ENCODE measurements around the gene PLAAT2.
"Not testable (repeated sequence)": the region's sequence is repeated elsewhere in the genome, so short reads cannot be mapped to it uniquely, and the experiment has no call there.

Gene PLAAT2

DNA sequence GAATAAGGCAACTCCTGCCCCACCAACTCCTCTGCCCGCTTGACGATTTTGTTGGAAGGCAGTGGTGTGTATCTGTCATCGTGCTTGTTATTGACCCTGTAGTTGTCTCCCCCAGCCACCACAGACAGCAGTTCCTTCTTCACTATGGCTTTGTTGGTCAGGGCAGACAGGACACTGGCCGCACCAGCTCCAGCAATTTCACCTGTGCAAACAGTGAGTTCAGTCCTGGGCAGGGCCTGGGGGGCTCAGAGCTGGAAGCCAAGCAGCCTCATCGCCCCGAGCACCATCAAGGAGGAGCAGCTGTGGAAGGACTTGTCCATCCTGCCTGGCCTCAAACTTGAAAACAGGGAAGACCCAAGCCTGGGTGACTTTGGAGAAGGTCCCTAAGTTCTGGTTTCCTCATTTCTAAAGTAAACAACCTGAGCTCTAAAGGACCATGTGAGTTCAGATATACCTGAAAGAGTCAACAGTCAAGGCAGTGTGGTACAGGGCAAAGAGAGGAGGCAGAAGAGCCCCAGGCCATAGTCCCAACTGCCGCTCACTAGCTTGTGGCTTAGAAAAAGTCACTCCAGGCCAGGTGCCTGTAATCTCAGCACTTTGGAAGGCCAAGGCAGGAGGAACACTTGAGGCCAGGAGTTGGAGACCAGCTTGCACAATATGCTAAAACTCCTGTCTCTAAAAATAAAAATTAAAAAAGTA, 4.6 kb downstream of the PLAAT2 start:
- no peak for FAIRE-seq
- DNase-seq (ENCODE audit: insufficient read length, low spot score): no peak
- TF ChIP-seq POU2F2 (IDR thresholded peaks at IDR 0.05; ENCODE audit: low read depth, low read length) (no peak), POLR2AphosphoS5 (IDR thresholded peaks at IDR 0.05; ENCODE audit: low read depth, low read length) (no peak), POLR2A (IDR thresholded peaks at IDR 0.05; ENCODE audit: low read depth, low read length) (no peak), PAX5 (IDR thresholded peaks at IDR 0.05; ENCODE audit: insufficient read depth, low read length, severe bottlenecking) (no peak), SPI1 (IDR thresholded peaks at IDR 0.05; ENCODE audit: low read depth, low read length) (no peak), TAF1 (IDR thresholded peaks at IDR 0.05; ENCODE audit: low read depth, low read length) (no peak)

DNA sequence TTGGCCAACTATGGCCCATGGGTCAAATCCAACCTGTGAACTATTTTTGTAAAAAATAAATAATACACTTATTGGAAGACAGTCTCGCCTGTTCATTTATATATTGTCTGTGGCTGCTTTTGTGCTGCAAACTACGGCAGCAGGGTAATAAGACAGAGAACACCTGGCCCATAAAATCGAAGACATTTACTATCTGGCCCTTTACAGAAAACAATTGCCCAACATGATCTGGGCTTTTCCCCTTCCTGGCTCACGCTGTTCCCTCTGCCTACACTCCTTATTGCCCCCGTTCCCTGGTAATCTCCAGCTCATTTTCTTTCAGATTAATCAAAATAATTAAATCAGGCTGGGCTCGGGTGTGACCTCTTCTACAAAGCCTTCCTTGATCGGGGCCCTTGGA, 5.6 kb downstream of the PLAAT2 start:
- TF ChIP-seq POLR2A (IDR thresholded peaks at IDR 0.05; ENCODE audit: low read depth, low read length) (no peak), POU2F2 (IDR thresholded peaks at IDR 0.05; ENCODE audit: low read depth, low read length) (no peak), POLR2AphosphoS5 (IDR thresholded peaks at IDR 0.05; ENCODE audit: low read depth, low read length) (no peak), PAX5 (IDR thresholded peaks at IDR 0.05; ENCODE audit: insufficient read depth, low read length, severe bottlenecking) (no peak), SPI1 (IDR thresholded peaks at IDR 0.05; ENCODE audit: low read depth, low read length) (no peak), TAF1 (IDR thresholded peaks at IDR 0.05; ENCODE audit: low read depth, low read length) (no peak)
- no peak for FAIRE-seq
- no peak for DNase-seq (ENCODE audit: insufficient read length, low spot score)

DNA sequence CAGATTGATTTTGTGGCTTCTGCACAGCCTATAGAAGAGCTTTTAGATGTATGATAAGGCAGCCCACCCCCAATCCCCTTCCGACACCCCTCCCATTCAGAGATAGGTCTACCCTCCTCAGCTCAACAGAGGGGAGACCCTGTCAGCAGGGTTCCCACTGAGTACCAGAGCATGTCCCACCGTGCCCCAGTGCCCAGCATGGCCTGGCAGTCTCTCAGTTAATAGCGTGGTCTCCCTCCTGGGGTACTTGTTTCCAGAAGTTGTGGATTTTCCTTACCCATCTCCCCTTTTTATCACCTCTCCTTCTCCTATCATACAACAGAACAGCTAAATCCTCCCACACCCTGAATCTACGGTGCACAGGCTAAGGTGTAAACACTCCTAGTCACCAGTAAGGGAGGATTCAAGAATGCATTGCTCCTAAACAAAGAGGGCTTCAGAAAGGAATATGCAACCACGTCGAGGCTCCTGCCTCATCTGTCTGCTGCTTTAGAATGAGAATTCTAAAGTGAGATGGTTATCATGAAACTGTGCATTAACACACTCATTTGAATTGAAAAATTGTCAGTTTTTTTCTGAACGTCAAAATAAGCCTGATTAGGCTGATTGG, 6.7 kb downstream of the PLAAT2 start:
- FAIRE-seq: no peak
- TF ChIP-seq PAX5 (IDR thresholded peaks at IDR 0.05; ENCODE audit: insufficient read depth, low read length, severe bottlenecking): no peak
- no peak for TF ChIP-seq POU2F2 (IDR thresholded peaks at IDR 0.05; ENCODE audit: low read depth, low read length)
- no peak for TF ChIP-seq POLR2AphosphoS5 (IDR thresholded peaks at IDR 0.05; ENCODE audit: low read depth, low read length)
- TF ChIP-seq SPI1 (IDR thresholded peaks at IDR 0.05; ENCODE audit: low read depth, low read length): no peak
- no peak for TF ChIP-seq POLR2A (IDR thresholded peaks at IDR 0.05; ENCODE audit: low read depth, low read length)
- no peak for TF ChIP-seq TAF1 (IDR thresholded peaks at IDR 0.05; ENCODE audit: low read depth, low read length)
- DNase-seq (ENCODE audit: insufficient read length, low spot score): no peak

DNA sequence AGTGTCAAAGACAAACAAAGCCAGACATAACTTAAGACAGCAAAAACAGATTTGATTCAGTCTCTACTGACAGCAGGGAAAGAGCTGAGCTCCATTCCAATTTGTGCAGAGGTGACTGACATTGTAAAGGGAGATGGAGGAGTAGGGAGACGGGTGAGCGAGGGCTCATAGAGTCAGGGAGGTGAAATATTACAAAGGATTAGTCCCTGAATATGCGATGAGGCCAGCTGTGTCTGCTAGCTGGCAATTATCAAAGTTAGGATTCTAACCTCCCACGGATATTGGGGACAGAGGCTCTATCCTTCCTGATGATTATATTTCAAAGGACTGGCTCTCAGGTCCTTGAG, 8.3 kb downstream of the PLAAT2 start:
- FAIRE-seq: no peak
- no peak for DNase-seq (ENCODE audit: insufficient read length, low spot score)
- no peak for TF ChIP-seq SPI1 (IDR thresholded peaks at IDR 0.05; ENCODE audit: low read depth, low read length)
- no peak for TF ChIP-seq POLR2A (IDR thresholded peaks at IDR 0.05; ENCODE audit: low read depth, low read length)
- no peak for TF ChIP-seq TAF1 (IDR thresholded peaks at IDR 0.05; ENCODE audit: low read depth, low read length)
- TF ChIP-seq POU2F2 (IDR thresholded peaks at IDR 0.05; ENCODE audit: low read depth, low read length): no peak
- no peak for TF ChIP-seq PAX5 (IDR thresholded peaks at IDR 0.05; ENCODE audit: insufficient read depth, low read length, severe bottlenecking)
- no peak for TF ChIP-seq POLR2AphosphoS5 (IDR thresholded peaks at IDR 0.05; ENCODE audit: low read depth, low read length)

DNA sequence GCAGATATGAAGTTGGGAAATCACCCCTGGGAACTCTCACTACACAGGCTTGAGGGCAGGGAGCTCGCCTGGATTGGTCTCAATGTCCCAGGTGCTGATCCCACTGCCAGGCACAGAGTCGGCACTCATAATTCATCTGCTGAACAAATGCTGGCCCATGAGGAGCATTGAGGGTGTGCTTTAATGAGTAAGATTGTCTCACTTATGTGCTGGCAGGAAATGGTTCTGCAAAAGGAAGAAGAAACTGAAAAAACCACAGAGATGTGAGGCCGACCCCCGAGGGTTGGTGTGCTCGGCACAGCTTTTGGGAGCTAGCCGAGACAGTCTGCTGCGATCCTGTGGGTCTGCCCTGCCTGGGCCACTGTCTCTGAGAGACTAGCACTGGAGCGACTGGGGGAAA, 9.4 kb downstream of the PLAAT2 start:
- FAIRE-seq (peak; percentile 85), DNase-seq (ENCODE audit: insufficient read length, low spot score) (peak; percentile 56)

DNA sequence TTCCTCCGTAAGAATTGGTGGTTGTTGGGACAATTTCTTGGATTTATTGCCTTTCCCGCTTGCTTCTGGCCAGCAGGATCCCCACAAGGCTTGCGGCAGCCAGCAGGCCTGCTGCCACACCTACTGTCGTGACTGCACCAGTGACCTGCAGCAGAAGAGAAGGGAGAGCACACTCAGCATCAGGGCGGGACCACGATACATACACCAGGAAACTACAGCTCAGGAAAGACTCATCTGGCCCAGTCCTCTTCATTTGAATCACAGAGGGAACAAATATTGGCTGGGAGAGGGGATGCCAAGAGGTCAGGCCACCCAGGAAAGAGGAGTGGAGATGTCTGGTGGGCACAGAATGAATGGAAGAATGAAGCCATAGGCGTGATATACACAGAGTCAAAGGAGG, 10.3 kb downstream of the PLAAT2 start:
- DNase-seq (ENCODE audit: insufficient read length, low spot score) (no peak), FAIRE-seq (no peak)
- TF ChIP-seq PAX5 (IDR thresholded peaks at IDR 0.05; ENCODE audit: insufficient read depth, low read length, severe bottlenecking) (no peak), POU2F2 (IDR thresholded peaks at IDR 0.05; ENCODE audit: low read depth, low read length) (no peak), POLR2A (IDR thresholded peaks at IDR 0.05; ENCODE audit: low read depth, low read length) (no peak), TAF1 (IDR thresholded peaks at IDR 0.05; ENCODE audit: low read depth, low read length) (no peak), POLR2AphosphoS5 (IDR thresholded peaks at IDR 0.05; ENCODE audit: low read depth, low read length) (no peak), SPI1 (IDR thresholded peaks at IDR 0.05; ENCODE audit: low read depth, low read length) (no peak)

More for the DNA sequence above, 9.4 kb downstream of the PLAAT2 start:
- TF ChIP-seq TAF1 (IDR thresholded peaks at IDR 0.05; ENCODE audit: low read depth, low read length) (peak; percentile 46; the same call in 1 of the 2 replicates), SPI1 (IDR thresholded peaks at IDR 0.05; ENCODE audit: low read depth, low read length) (0 out of 2 replicates have a peak, but pooled peaks have one; percentile 21), PAX5 (IDR thresholded peaks at IDR 0.05; ENCODE audit: insufficient read depth, low read length, severe bottlenecking) (no peak), POLR2A (IDR thresholded peaks at IDR 0.05; ENCODE audit: low read depth, low read length) (peak; percentile 47; the same call in 1 of the 2 replicates), POU2F2 (IDR thresholded peaks at IDR 0.05; ENCODE audit: low read depth, low read length) (0 out of 2 replicates have a peak, but pooled peaks have one; percentile 13), POLR2AphosphoS5 (IDR thresholded peaks at IDR 0.05; ENCODE audit: low read depth, low read length) (no peak)

DNA sequence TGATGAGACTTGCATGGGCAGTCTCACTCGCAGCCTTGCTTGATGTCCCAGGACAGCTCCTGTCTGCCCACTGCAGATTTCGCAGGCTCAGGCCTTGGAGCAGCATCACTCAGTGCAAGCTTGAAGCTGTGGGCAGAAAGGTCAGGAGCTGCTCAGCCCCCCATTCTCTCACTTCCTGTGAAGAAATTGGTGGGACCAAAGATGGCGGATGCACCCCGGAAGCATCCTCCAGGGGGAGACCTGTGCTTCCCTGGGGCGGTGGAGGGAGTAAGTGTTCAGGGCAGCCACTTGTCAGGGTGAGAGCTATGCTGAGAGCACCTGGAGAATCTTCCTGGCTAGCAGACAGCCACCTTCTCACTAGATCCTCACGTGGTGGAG, 11.3 kb downstream of the PLAAT2 start:
- TF ChIP-seq PAX5 (IDR thresholded peaks at IDR 0.05; ENCODE audit: insufficient read depth, low read length, severe bottlenecking) (no peak), POU2F2 (IDR thresholded peaks at IDR 0.05; ENCODE audit: low read depth, low read length) (no peak), POLR2AphosphoS5 (IDR thresholded peaks at IDR 0.05; ENCODE audit: low read depth, low read length) (no peak), SPI1 (IDR thresholded peaks at IDR 0.05; ENCODE audit: low read depth, low read length) (no peak), TAF1 (IDR thresholded peaks at IDR 0.05; ENCODE audit: low read depth, low read length) (no peak), POLR2A (IDR thresholded peaks at IDR 0.05; ENCODE audit: low read depth, low read length) (no peak)
- FAIRE-seq: no peak

DNA sequence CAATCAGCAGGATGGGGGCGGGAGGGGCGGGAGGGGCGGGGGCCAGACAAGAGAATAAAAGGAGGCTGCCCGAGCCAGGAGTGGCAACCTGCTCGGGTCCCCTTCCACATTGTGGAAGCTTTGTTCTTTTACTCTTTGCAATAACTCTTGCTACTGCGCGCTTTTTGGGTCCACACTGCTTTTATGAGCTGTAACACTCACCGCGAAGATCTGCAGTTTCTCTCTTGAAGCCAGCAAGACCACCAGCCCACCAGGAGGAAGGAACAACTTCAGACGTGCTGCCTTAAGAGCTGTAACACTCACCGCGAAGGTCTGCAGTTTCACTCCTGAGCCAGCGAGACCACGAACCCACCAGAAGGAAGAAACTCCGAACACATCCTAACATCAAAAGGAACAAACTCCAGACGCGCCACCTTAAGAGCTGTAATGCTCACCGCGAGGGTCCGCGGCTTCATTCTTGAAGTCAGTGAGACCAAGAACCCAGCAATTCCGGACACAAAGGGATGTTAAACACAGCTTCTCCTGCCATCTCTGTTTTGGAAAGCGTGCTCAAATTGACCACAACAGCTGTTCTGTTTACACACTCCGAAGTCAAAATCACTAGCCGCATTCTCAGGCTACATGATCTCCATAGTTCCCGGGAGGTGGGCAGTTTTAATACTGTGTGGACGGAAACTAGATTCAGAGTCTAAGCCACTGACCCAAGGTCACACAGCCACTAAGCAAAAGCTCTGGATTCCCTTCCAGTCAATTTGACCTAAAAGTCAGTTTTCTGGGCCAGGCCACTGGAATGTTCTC, 11.9 kb downstream of the PLAAT2 start:
- FAIRE-seq (no peak), DNase-seq (ENCODE audit: insufficient read length, low spot score) (no peak)
- TF ChIP-seq POLR2AphosphoS5 (IDR thresholded peaks at IDR 0.05; ENCODE audit: low read depth, low read length): no peak
- no peak for TF ChIP-seq POU2F2 (IDR thresholded peaks at IDR 0.05; ENCODE audit: low read depth, low read length)
- TF ChIP-seq PAX5 (IDR thresholded peaks at IDR 0.05; ENCODE audit: insufficient read depth, low read length, severe bottlenecking): no peak
- no peak for TF ChIP-seq TAF1 (IDR thresholded peaks at IDR 0.05; ENCODE audit: low read depth, low read length)
- no peak for TF ChIP-seq POLR2A (IDR thresholded peaks at IDR 0.05; ENCODE audit: low read depth, low read length)
- no peak for TF ChIP-seq SPI1 (IDR thresholded peaks at IDR 0.05; ENCODE audit: low read depth, low read length)

More for the DNA sequence above, 11.3 kb downstream of the PLAAT2 start:
- DNase-seq (ENCODE audit: insufficient read length, low spot score): no peak

DNA sequence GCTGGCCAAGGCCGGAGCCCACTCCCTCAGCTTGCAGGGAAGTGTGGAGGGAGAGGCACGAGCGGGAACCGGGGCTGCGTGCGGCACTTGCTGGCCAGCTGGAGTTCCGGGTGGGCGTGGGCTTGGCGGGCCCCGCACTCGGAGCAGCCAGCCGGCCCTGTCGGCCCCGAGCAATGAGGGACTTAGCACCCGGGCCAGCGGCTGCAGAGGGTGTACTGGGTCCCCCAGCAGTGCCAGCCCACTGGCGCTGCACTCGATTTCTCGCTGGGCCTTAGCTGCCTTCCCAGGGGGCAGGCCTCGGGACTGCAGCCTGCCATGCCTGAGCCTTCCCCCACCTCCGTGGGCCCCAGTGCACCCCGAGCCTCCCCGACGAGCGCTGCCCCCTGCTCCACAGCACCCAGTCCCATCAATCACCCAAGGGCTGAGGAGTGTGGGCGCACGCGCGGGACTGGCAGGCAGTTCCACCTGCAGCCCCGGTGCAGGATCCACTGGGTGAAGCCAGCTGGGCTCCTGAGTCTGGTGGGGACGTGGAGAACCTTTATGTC, 13.0 kb downstream of the PLAAT2 start:
- not testable (repeated sequence) for DNase-seq (ENCODE audit: insufficient read length, low spot score); FAIRE-seq

Measured in GM12891 (cell line).